GM18520 (cell line): Measurements from ENCODE around the gene KDM3B.
"Not testable (repeated sequence)": the region's sequence is repeated elsewhere in the genome, so short reads cannot be mapped to it uniquely, and the experiment has no call there.

Experiments used
- ATAC-seq: cut with Tn5 transposase; IDR thresholded peaks from one replicate; pipeline ENCODE4 v1.9.1; 2021; ENCODE audit not compliant: unreplicated experiment

Gene KDM3B

DNA sequence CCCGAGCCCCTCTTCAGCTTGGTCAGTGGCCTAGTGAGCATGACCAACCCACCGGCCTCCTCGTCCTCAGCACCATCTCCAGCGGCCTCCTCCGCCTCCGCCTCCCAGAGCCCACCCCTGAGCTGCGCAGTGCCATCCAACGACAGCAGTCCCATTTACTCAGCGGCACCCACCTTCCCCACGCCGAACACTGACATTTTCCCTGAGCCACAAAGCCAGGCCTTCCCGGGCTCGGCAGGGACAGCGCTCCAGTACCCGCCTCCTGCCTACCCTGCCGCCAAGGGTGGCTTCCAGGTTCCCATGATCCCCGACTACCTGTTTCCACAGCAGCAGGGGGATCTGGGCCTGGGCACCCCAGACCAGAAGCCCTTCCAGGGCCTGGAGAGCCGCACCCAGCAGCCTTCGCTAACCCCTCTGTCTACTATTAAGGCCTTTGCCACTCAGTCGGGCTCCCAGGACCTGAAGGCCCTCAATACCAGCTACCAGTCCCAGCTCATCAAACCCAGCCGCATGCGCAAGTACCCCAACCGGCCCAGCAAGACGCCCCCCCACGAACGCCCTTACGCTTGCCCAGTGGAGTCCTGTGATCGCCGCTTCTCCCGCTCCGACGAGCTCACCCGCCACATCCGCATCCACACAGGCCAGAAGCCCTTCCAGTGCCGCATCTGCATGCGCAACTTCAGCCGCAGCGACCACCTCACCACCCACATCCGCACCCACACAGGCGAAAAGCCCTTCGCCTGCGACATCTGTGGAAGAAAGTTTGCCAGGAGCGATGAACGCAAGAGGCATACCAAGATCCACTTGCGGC lies 114.6 kb downstream of the KDM3B start:
- no peak for ATAC-seq

DNA sequence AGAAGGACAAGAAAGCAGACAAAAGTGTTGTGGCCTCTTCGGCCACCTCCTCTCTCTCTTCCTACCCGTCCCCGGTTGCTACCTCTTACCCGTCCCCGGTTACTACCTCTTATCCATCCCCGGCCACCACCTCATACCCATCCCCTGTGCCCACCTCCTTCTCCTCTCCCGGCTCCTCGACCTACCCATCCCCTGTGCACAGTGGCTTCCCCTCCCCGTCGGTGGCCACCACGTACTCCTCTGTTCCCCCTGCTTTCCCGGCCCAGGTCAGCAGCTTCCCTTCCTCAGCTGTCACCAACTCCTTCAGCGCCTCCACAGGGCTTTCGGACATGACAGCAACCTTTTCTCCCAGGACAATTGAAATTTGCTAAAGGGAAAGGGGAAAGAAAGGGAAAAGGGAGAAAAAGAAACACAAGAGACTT lies 115.2 kb downstream of the KDM3B start:
- no peak for ATAC-seq

DNA sequence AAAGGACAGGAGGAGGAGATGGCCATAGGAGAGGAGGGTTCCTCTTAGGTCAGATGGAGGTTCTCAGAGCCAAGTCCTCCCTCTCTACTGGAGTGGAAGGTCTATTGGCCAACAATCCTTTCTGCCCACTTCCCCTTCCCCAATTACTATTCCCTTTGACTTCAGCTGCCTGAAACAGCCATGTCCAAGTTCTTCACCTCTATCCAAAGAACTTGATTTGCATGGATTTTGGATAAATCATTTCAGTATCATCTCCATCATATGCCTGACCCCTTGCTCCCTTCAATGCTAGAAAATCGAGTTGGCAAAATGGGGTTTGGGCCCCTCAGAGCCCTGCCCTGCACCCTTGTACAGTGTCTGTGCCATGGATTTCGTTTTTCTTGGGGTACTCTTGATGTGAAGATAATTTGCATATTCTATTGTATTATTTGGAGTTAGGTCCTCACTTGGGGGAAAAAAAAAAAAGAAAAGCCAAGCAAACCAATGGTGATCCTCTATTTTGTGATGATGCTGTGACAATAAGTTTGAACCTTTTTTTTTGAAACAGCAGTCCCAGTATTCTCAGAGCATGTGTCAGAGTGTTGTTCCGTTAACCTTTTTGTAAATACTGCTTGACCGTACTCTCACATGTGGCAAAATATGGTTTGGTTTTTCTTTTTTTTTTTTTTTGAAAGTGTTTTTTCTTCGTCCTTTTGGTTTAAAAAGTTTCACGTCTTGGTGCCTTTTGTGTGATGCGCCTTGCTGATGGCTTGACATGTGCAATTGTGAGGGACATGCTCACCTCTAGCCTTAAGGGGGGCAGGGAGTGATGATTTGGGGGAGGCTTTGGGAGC lies 115.9 kb downstream of the KDM3B start:
- no peak for ATAC-seq

DNA sequence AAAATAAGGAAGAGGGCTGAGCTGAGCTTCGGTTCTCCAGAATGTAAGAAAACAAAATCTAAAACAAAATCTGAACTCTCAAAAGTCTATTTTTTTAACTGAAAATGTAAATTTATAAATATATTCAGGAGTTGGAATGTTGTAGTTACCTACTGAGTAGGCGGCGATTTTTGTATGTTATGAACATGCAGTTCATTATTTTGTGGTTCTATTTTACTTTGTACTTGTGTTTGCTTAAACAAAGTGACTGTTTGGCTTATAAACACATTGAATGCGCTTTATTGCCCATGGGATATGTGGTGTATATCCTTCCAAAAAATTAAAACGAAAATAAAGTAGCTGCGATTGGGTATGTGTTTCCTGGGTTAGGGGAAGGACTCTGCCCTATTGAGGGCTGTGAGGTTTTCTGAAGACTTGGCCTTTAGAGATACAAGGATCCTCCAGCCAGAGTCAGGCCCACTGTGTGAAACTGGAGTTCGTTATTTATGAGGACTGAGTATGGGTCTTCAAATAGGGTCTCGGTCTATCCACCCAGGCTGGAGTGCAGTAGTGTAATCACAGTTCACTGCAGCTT lies 116.6 kb downstream of the KDM3B start:
- ATAC-seq, result no peak

DNA sequence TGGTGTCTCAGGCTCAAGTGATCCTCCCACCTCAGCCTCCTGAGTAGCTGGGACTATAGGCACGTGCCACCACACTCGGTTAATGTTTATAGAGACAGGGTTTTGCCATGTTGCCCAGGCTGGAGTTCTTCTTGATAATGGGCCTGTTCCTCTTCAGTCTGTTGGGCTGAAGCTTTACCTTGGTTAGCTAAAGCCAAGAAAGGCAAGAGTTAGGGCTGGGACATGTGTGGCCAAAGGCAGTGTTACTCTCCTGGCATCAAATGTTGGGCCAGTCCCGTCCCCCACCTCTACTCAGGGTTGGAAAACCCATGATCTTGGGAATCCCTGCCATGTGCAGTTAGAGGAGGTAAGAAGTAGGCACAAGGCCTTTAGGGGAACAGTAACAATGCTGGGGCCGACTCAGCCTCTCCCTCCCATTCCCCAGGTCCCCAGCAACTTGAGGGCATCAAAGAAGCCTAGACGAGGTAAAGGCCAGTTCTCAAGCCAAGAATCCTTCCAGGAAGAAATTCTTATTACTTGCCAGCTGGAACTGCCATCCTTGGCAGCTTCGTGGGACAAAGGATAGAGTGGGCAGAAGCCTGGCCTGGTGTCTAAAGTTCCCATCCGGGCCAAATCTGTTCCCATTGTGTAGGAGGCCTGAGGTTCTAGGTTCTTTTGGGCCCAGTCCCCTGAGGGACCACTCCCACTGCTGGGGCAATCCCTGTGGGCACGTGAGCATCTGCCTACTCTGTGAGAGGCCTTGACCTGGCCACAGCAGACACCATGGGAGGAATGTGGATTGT lies 117.2 kb downstream of the KDM3B start:
- ATAC-seq, result no peak

DNA sequence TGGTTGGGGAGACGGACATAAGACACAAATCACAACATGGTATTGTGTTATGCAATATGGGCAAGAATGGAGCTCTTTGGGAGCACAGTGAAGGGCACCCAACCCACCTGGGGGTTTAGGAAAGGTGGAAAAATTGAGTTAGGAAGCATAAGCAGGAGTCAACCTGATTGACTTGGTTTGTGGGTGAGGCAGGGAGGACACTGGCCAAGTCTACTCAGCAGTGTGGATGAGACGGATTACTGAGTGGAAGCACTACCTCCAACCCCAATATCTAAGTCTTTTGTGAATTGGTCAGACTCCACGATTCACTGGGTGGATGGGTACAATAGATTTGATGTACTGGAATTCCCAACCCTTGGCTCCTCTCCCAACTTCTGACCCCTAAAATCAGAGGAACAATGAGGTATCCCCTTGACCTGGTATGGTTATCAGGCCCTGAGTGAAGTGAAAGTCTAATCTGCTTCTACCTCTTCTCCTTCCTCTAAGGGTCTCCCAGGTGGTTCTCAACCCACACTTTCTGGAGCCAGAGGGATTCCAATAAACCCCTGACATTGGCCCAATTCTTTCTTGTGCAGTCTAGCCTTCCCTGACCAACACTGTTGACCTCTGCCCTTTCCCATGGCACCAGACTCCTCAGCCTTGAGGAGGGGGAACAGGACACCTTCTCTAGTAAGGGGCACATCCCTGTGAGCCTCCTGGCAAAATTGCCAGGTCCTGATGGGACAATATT lies 118.0 kb downstream of the KDM3B start:
- no peak for ATAC-seq

DNA sequence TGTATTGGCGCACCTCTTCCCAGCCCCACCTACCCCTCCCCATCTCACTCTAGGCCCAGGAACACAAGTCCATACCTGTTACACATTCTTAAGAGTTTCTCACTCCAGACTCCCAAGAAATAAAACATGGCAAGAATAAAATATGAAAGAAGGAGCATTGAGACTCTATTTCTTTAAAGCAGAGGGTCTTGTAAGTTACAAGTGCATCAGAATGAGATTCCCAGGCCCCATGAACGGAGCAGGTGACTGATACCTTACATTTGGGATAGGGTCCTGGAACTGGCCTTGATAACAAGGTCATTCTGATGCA lies 118.5 kb downstream of the KDM3B start:
- ATAC-seq, result no peak

DNA sequence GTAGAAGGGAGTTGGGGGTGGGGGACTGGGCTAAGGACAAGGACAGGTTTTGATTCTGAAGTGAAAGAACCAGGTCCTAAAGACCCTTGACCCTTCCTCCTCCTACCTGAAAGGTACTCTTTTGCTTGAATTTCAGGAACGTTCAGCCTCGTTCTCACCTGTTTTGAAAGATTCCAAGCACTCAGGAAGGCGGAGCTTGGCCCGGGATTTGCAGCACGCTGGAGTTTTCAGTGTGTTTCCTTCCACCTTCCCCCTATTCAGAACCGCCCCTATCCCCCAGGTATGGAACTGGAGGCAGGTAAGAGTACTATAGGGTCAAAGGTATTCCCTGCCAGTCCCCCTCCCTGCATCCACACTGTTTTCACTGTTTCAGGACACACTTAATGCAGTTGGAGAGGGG lies 119.9 kb downstream of the KDM3B start:
- no peak for ATAC-seq

DNA sequence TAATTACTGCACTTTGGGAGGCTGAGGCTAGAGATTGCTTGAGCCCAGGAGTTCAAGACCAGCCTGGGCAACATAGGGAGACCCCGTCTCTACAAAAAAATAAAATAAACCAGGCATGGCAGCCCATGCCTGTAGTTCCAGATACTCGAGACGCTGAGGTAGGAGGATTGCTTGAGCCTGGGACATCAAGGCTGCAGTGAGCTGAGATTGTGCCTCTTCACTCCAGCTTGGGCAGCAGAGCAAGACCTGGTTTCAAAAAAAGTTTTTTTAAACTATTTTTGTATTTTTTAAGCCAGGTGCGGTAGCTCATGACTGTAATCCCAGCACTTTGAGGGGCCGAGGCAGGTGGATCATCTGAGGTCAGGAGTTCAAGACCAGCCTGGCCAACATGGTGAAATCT lies 120.7 kb downstream of the KDM3B start:
- ATAC-seq, result not testable (repeated sequence)

DNA sequence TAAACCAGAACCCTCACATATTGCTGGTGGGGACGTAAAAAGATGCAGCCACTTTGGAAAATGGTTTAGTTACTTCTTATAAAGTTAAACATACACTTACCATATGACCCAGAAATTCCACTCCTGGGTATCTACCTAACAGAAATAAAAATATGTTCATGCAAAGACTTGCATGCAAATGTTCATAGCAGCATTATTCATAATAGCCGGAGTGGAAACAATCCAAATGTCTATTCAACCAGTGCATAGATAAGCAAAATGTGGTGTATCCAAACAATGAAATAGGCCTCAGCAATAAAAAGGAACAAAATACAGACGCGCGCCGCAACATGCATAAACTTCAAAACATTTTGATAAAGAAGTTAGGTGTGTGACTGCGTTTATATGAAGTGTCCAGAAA lies 124.4 kb downstream of the KDM3B start:
- ATAC-seq, result no peak

DNA sequence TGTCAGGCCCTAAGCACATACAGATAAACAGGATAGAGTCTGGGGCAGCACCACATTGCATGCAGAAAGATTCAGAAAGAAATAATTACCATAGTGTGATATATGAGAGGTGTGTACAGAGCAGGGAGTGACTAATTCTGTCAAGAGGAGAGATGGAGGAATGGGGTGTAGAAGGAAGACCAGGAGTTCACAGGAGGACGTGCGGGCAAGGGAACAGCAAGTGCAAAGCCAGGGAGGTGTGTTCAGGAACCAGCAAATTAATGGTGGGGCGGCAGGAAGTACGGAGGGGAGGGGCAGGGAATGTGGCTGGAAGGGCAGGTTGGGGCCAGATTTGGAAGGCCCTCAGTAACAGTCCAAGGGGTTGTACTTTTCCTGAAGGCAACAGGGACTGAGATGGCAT lies 130.2 kb downstream of the KDM3B start:
- ATAC-seq, result no peak
